Measurements from ENCODE around the gene TRIM37.
A peak's percentile ranks its signal among the peaks of the same experiment; 100 is the strongest.
"Not testable (repeated sequence)": the region's sequence is repeated elsewhere in the genome, so short reads cannot be mapped to it uniquely, and the experiment has no call there.

Gene TRIM37

GRCh38 chr17:58991718-58992331, 114.9 kb downstream of the TRIM37 start:
- DNase-seq = no peak

GRCh38 chr17:58989629-58990028, 117.1 kb downstream of the TRIM37 start:
- no peak for DNase-seq

GRCh38 chr17:58985971-58986370, 120.7 kb downstream of the TRIM37 start:
- DNase-seq = no peak

- no peak for DNase-seq
Observed at GRCh38 chr17:58985367-58985766, 121.3 kb downstream of the TRIM37 start.

GRCh38 chr17:58982626-58983025, 124.1 kb downstream of the TRIM37 start:
- no peak for DNase-seq

- no peak for DNase-seq
Observed at GRCh38 chr17:58980706-58981481, 125.8 kb downstream of the TRIM37 start.

- no peak for DNase-seq
Observed at GRCh38 chr17:58976541-58976940, 130.1 kb downstream of the TRIM37 start.

GRCh38 chr17:58974354-58974753, 132.3 kb downstream of the TRIM37 start:
- DNase-seq = no peak

GRCh38 chr17:58970609-58971450, 135.8 kb downstream of the TRIM37 start:
- no peak for DNase-seq

- DNase-seq = no peak
Observed at GRCh38 chr17:58969612-58970011, 137.1 kb downstream of the TRIM37 start.

GRCh38 chr17:58969156-58969555, 137.5 kb downstream of the TRIM37 start:
- DNase-seq = peak; percentile 97

GRCh38 chr17:58968426-58969061, 138.1 kb downstream of the TRIM37 start:
- peak; percentile 59 for DNase-seq

- no peak for DNase-seq
Observed at GRCh38 chr17:58966208-58966607, 140.5 kb downstream of the TRIM37 start.

GRCh38 chr17:58965221-58965620, 141.5 kb downstream of the TRIM37 start:
- DNase-seq = no peak

GRCh38 chr17:58960068-58960467, 146.6 kb downstream of the TRIM37 start:
- peak; percentile 38 for DNase-seq

GRCh38 chr17:58957725-58958073, 149.0 kb downstream of the TRIM37 start:
- DNase-seq = not testable (repeated sequence)

- no peak for DNase-seq
Observed at GRCh38 chr17:58956997-58957724, 149.5 kb downstream of the TRIM37 start.

- not testable (repeated sequence) for DNase-seq
Observed at GRCh38 chr17:58954358-58954757, 152.3 kb downstream of the TRIM37 start.

GRCh38 chr17:58947824-58948223, 158.9 kb downstream of the TRIM37 start:
- no peak for DNase-seq

GRCh38 chr17:58947411-58947810, 159.3 kb downstream of the TRIM37 start:
- no peak for DNase-seq

- DNase-seq = no peak
Observed at GRCh38 chr17:58944166-58944565, 162.5 kb downstream of the TRIM37 start.

GRCh38 chr17:58936295-58936694, 170.4 kb downstream of the TRIM37 start:
- no peak for DNase-seq

GRCh38 chr17:58932956-58933355, 173.7 kb downstream of the TRIM37 start:
- peak; percentile 76 for DNase-seq

Data from NCI-H748 treated with DMSO at 0.1 percent for 48 hours (cell line).